ENCODE results near the gene SHROOM4. TPM values are rescaled to one million over a fixed set of nuclear protein-coding genes. Genes with fewer than 3 reads are reported as not detected.

Gene SHROOM4
- total and polyA plus RNA-seq, 2 experiments from 2014 or later: 1.9 to 8.5 TPM

GRCh38 chrX:50860518-50860917 is 46.5 kb upstream of the SHROOM4 start:
- Histone ChIP-seq H4K20me1 (replicated peaks; ENCODE audit: insufficient read depth) (no peaks in the 10 kb centered on the region), H3K27ac (ENCODE audit: low read depth) (no peak overlapping the region), H3K4me1 (ENCODE audit: insufficient read depth) (no peaks in the 10 kb centered on the region), H3K27me3 (ENCODE audit: insufficient read depth) (no peaks in the 10 kb centered on the region), H3K9me2 (ENCODE audit: insufficient read depth) (no peaks in the 10 kb centered on the region), H2AFZ (no peak overlapping the region), H3K36me3 (ENCODE audit: insufficient read depth) (no peaks in the 10 kb centered on the region), H3K79me2 (replicated peaks; ENCODE audit: insufficient read depth) (no peaks in the 10 kb centered on the region), H3K4me3 (no peak overlapping the region), H3K4me2 (no peak overlapping the region), H3F3A (replicated peaks; ENCODE audit: low read depth) (no peaks in the 10 kb centered on the region)
- Mint-ChIP-seq H3K27me3 (ENCODE audit: insufficient read depth, low read depth, poor library complexity) (peaks cover 2% of the 10 kb centered on the region), H3K27ac (no peak overlapping the region), H3K9me3 (no peaks in the 10 kb centered on the region), H3K36me3 (ENCODE audit: low read depth) (no peaks in the 10 kb centered on the region), H3K4me3 (no peak overlapping the region), H3K4me1 (peaks cover 6% of the 10 kb centered on the region; the same call in 2 of the 3 replicates)
- no peak for DNase-seq (ENCODE audit: low spot score)
- TF ChIP-seq REST (IDR thresholded peaks at IDR 0.05; ENCODE audit: unreplicated experiment) (no peak), ZNF462 (CRISPR knock-in tag; IDR thresholded peaks at IDR 0.05) (no peak), ETS1 (IDR thresholded peaks at IDR 0.05) (no peak), CREB1 (CRISPR knock-in tag; IDR thresholded peaks at IDR 0.05; ENCODE audit: low read depth) (no peak)
- no peak for ATAC-seq
